B cell (primary cell): Measurements from ENCODE around the gene HACD1. TPM values are rescaled to one million over a fixed set of nuclear protein-coding genes. Genes with fewer than 3 reads are reported as not detected.

Experiments
- ATAC-seq: fragments of 200-7000 bp; cut with Tn5 transposase; one replicate; pipeline ENCODE4 v1.10.0; 2021; ENCODE audit warnings: low read depth, mild to moderate bottlenecking, moderate number of reproducible peaks, moderate library complexity
- CTCF ChIA-PET: fragments of 350-600 bp; sonication (Branson Sonifier 250); formaldehyde crosslinking; loops from one replicate; lab custom pipeline; 2021; ENCODE audit warnings: antibody characterized with exemption, inconsistent platforms; lab: Charles Lee
- POLR2A ChIA-PET: fragments of 350-600 bp; sonication (Branson Sonifier 250); formaldehyde crosslinking; loops from one replicate; lab custom pipeline; 2021; ENCODE audit warnings: antibody characterized with exemption; lab: Charles Lee
- DNase-seq: peaks from one replicate; pipeline ENCODE4 v3.0.0; 2013
- H2AFZ ChIP-seq: 2 replicates; pipeline ENCODE4 v1.6.1; 2012; ENCODE audit warnings: mild to moderate bottlenecking, low read depth, low read length; ENCODE audit not compliant: insufficient read depth, poor library complexity, severe bottlenecking
- H3K27ac ChIP-seq, 2 donors: 1 replicate in 1 of 2; 2 replicates in 1 of 2; pipeline ENCODE4 v1.5.1; 2012 to 2013; ENCODE audit warnings: low read length in 2 of 2, mild to moderate bottlenecking in 2 of 2, moderate library complexity in 1 of 2
- H3K27me3 ChIP-seq, 4 experiments: fragments of 200-600 bp in 1 of 4; sonication (generic) in 1 of 4; replicated peaks in 1 of 4; 1 replicate in 2 of 4; 2 replicates in 2 of 4; pipeline versions ENCODE4 v1.6.1 to v1.7.0; 2013 to 2016; ENCODE audit warnings: low read length in 3 of 4, mild to moderate bottlenecking in 2 of 4, mixed read lengths in 1 of 4, moderate library complexity in 1 of 4; ENCODE audit not compliant: insufficient read depth in 4 of 4, control insufficient read depth in 3 of 4; ENCODE audit errors: control extremely low read depth in 1 of 4
- H3K36me3 ChIP-seq, 2 experiments: replicated peaks in 1 of 2; 1 replicate in 1 of 2; 2 replicates in 1 of 2; pipeline versions ENCODE4 v1.6.1 to v1.7.1; 2013; ENCODE audit warnings: low read length in 1 of 2; ENCODE audit not compliant: insufficient read depth in 2 of 2, control insufficient read depth in 1 of 2; ENCODE audit errors: control extremely low read depth in 1 of 2, extremely low read depth in 1 of 2
- H3K4me1 ChIP-seq, 2 donors: fragments of 200-600 bp in 1 of 2; sonication (generic) in 1 of 2; 1 replicate in 1 of 2; 2 replicates in 1 of 2; pipeline versions ENCODE4 v1.5.1 to v1.6.1; 2013 to 2017; ENCODE audit warnings: low read length in 2 of 2; ENCODE audit not compliant: control insufficient read depth in 2 of 2, insufficient read depth in 2 of 2
- H3K4me2 ChIP-seq: replicated peaks from 2 replicates; pipeline ENCODE3; 2012; ENCODE audit warnings: mild to moderate bottlenecking, low read depth, low read length; ENCODE audit not compliant: poor library complexity, severe bottlenecking
- H3K4me3 ChIP-seq, 5 experiments: fragments of 200-600 bp in 1 of 5; sonication (generic) in 1 of 5; 1 replicate in 3 of 5; 2 replicates in 2 of 5; pipeline versions ENCODE4 v1.5.1 to v1.7.0; 2011 to 2016; ENCODE audit warnings: low read length in 4 of 5, mild to moderate bottlenecking in 4 of 5, low read depth in 2 of 5, control low read depth in 1 of 5, moderate library complexity in 1 of 5; ENCODE audit not compliant: insufficient read depth in 1 of 5; ENCODE audit errors: control extremely low read depth in 1 of 5, extremely low read depth in 1 of 5
- H3K79me2 ChIP-seq: fragments of 200-600 bp; sonication (generic); one replicate; pipeline ENCODE4 v1.6.0; 2016; ENCODE audit warnings: low read length; ENCODE audit not compliant: control insufficient read depth, insufficient read depth
- H3K9ac ChIP-seq: fragments of 200-600 bp; sonication (generic); 2 replicates; pipeline ENCODE4 v1.6.1; 2017; ENCODE audit warnings: mild to moderate bottlenecking, low read length, moderate library complexity
- H3K9me3 ChIP-seq, 3 donors: one replicate each; pipeline versions ENCODE4 v1.6.1 to v1.7.1; 2013; ENCODE audit warnings: low read length in 2 of 3; ENCODE audit not compliant: control insufficient read depth in 2 of 3, insufficient read depth in 1 of 3; ENCODE audit errors: control extremely low read depth in 1 of 3
- H4K20me1 ChIP-seq: 2 replicates; pipeline ENCODE4 v1.6.0; 2012; ENCODE audit warnings: mild to moderate bottlenecking, low read length; ENCODE audit not compliant: insufficient read depth, control insufficient read depth, poor library complexity, severe bottlenecking
- H3K27ac Mint-ChIP-seq: one replicate; pipeline ENCODE4 v1.8.0; 2021; ENCODE audit warnings: mixed read lengths
- H3K27me3 Mint-ChIP-seq: one replicate; pipeline ENCODE4 v1.8.0; 2021; ENCODE audit warnings: mixed read lengths
- H3K4me1 Mint-ChIP-seq: one replicate; pipeline ENCODE4 v1.8.0; 2021; ENCODE audit warnings: mixed read lengths
- H3K4me3 Mint-ChIP-seq: one replicate; pipeline ENCODE4 v1.8.0; 2021; ENCODE audit warnings: mixed read lengths
- H3K9me3 Mint-ChIP-seq: one replicate; pipeline ENCODE4 v1.8.0; 2022; ENCODE audit warnings: mixed read lengths; ENCODE audit not compliant: insufficient read depth
- CTCF ChIP-seq: fragments of 200-600 bp; IDR thresholded peaks from one replicate; pipeline ENCODE4 v1.8.0; 2022; ENCODE audit warnings: antibody characterized with exemption, mild to moderate bottlenecking
- EZH2 ChIP-seq: IDR thresholded peaks from 2 replicates; pipeline ENCODE4 v1.6.1; 2012; ENCODE audit warnings: borderline replicate concordance, low read depth, mild to moderate bottlenecking, moderate library complexity, low read length; ENCODE audit not compliant: insufficient read depth, poor library complexity, severe bottlenecking
- WGBS: methylation state at CpG from one replicate; pipeline ENCODE4 v1.1.5; 2013; ENCODE audit warnings: missing lambda C conversion rate; ENCODE audit not compliant: insufficient coverage; 5-methylcytosine and 5-hydroxymethylcytosine counted together
- intact Hi-C: fragments of 100-400 bp; cut with micrococcal nuclease; formaldehyde crosslinking; loops from one replicate; pipeline ENCODE4 v1.10.0; 2022
- polyA plus RNA-seq: library from polyadenylated mRNA; depleted of rRNA; stranded (reverse); fragments of >200 nt; gene quantifications from 2 replicates; pipeline ENCODE4 v1.2.3, GENCODE V29; 2012
- total RNA-seq, 2 donors: library from RNA; stranded (reverse); fragments of 120-200 nt in 1 of 2; gene quantifications; 1 replicate in 1 of 2; 2 replicates in 1 of 2; pipeline versions ENCODE4 v1.2.3 to v1.2.4, GENCODE V29; 2013 to 2022

Gene HACD1
- total and polyA plus RNA-seq, 2 donors (not counting 1 experiment from before 2014, with no cell fraction given): 1.6 TPM; not detected in 1

GRCh38 chr10:17605936-17606335 lies 11.2 kb downstream of the HACD1 start:
- no peak overlapping the region for H3K27ac Mint-ChIP-seq
- POLR2A ChIA-PET: no interaction called here
- H3K27me3 Mint-ChIP-seq: peaks cover 4% of the 10 kb centered on the region
- no peak overlapping the region for H3K4me3 Mint-ChIP-seq
- H3K9me3 Mint-ChIP-seq: no peaks in the 10 kb centered on the region
- no peaks in the 10 kb centered on the region for H3K27me3 ChIP-seq
- TF ChIP-seq CTCF (no peak), EZH2 (no peak)
- no peak overlapping the region for H3K4me3 ChIP-seq
- H3K4me2 ChIP-seq: no peak overlapping the region
- no peak overlapping the region for H3K9ac ChIP-seq
- H3K9me3 ChIP-seq: no peaks in the 10 kb centered on the region
- no peaks in the 10 kb centered on the region for H4K20me1 ChIP-seq
- H2AFZ ChIP-seq: no peak overlapping the region
- CTCF ChIA-PET: interaction anchor here (0.6 to 6.1 kb wide), 14 partner anchors 8 to 1121 kb away, joined by 3 to 75 read pairs (median 3); no protein-coding TSS in a partner anchor
- intact Hi-C loops: loop anchor here (5.0 kb wide), 1 partner anchor 631 kb away; no protein-coding TSS in a partner anchor
- no peak for ATAC-seq
- no peak for DNase-seq
- no peaks in the 10 kb centered on the region for H3K36me3 ChIP-seq
- H3K4me1 ChIP-seq: no peaks in the 10 kb centered on the region
- H3K79me2 ChIP-seq: no peaks in the 10 kb centered on the region
- H3K4me1 Mint-ChIP-seq: peaks cover 2% of the 10 kb centered on the region
- WGBS: 100% methylated on average over 3 of the region's 6 CpGs
- H3K27ac ChIP-seq: no peak overlapping the region

GRCh38 chr10:17599089-17599488 lies 18.1 kb downstream of the HACD1 start:
- no peaks in the 10 kb centered on the region for H3K27me3 ChIP-seq
- WGBS: no CpG with 5 or more reads among the region's 8 CpGs
- H3K9me3 ChIP-seq: no peaks in the 10 kb centered on the region
- no peak overlapping the region for H3K4me3 ChIP-seq
- intact Hi-C loops: no loop called here
- no peak overlapping the region for H3K9ac ChIP-seq
- H3K4me1 ChIP-seq: no peaks in the 10 kb centered on the region
- H3K9me3 Mint-ChIP-seq: no peaks in the 10 kb centered on the region
- DNase-seq: no peak
- no peaks in the 10 kb centered on the region for H3K27me3 Mint-ChIP-seq
- no peak overlapping the region for H3K4me2 ChIP-seq
- no peak for ATAC-seq
- no peaks in the 10 kb centered on the region for H3K4me1 Mint-ChIP-seq
- H3K36me3 ChIP-seq: no peaks in the 10 kb centered on the region
- no peak overlapping the region for H2AFZ ChIP-seq
- TF ChIP-seq EZH2 (no peak), CTCF (no peak)
- no peak overlapping the region for H3K27ac ChIP-seq
- H3K27ac Mint-ChIP-seq: no peak overlapping the region
- no peak overlapping the region for H3K4me3 Mint-ChIP-seq
- no peaks in the 10 kb centered on the region for H4K20me1 ChIP-seq
- no peaks in the 10 kb centered on the region for H3K79me2 ChIP-seq
- ChIA-PET CTCF (interaction anchor here (1.0 kb wide), 1 partner anchor 10 kb away, joined by 3 read pairs; no protein-coding TSS in a partner anchor), POLR2A (no interaction called here)
